A549 (cell line): ENCODE data around the gene ASPN. TPM values are rescaled to one million over a fixed set of nuclear protein-coding genes. Genes with fewer than 3 reads are reported as not detected.

ENCODE experiments used
- ATAC-seq, 2 experiments: fragments of 200-7000 bp in 1 of 2; fragments of >200 bp in 1 of 2; cut with Nextera tagmentation in 1 of 2; cut with Tn5 transposase in 1 of 2; 3 replicates each; pipeline versions ENCODE4 v1.8.0 to v1.9.1; 2018 to 2020; ENCODE audit warnings: mild to moderate bottlenecking in 1 of 2, moderate library complexity in 1 of 2
- CTCF ChIA-PET: fragments of 300-600 bp; sonication (Branson Sonifier 250); formaldehyde crosslinking; extraction: SDS; loops from one replicate; lab custom pipeline; 2021; ENCODE audit warnings: antibody characterized with exemption, inconsistent platforms; lab: Yijun Ruan, JAX
- POLR2A ChIA-PET: fragments of 350-600 bp; formaldehyde crosslinking; extraction: SDS; loops from one replicate; lab custom pipeline; 2021; ENCODE audit warnings: antibody characterized with exemption, inconsistent platforms; lab: Yijun Ruan, JAX
- DNase-seq, 2 experiments: peaks; one replicate each; pipeline versions ENCODE4 v3.0.0 to v3.0.0-alpha.2; 2011 to 2016; ENCODE audit warnings: low read depth in 1 of 2, low spot score in 1 of 2
- FAIRE-seq: peaks from 2 replicates; lab custom pipeline; 2011; peaks lifted over from hg19 to GRCh38; lab: Jason Lieb, UNC
- H3K27ac ChIP-seq, 2 experiments: fragments of >200 bp; sonication (Bioruptor Twin); formaldehyde crosslinking; 3 replicates each; pipeline ENCODE4 v1.5.1; 2016 to 2017
- H3K4me1 ChIP-seq: fragments of >200 bp; sonication (Bioruptor Twin); formaldehyde crosslinking; 3 replicates; pipeline ENCODE4 v1.6.1; 2016
- H3K4me2 ChIP-seq: fragments of >200 bp; sonication (Bioruptor Twin); formaldehyde crosslinking; 3 replicates; pipeline ENCODE4 v1.6.1; 2016
- H3K4me3 ChIP-seq: fragments of >200 bp; sonication (Bioruptor Twin); formaldehyde crosslinking; 3 replicates; pipeline ENCODE4 v1.5.1; 2016
- H3K9me3 ChIP-seq: fragments of >200 bp; sonication (Bioruptor Twin); formaldehyde crosslinking; 3 replicates; pipeline ENCODE4 v1.6.1; 2016
- ATOH8 ChIP-seq: fragments of 250-450 bp; sonication (Bioruptor Pico); IDR thresholded peaks from 2 replicates; pipeline ENCODE4 v1.5.0; 2020; ENCODE audit warnings: low read depth, mild to moderate bottlenecking, moderate library complexity
- CBX8 ChIP-seq: fragments of 200-600 bp; sonication (generic); IDR thresholded peaks from 2 replicates; pipeline ENCODE4 v1.6.1; 2016
- CHD2 ChIP-seq: fragments of 150-350 bp; IDR thresholded peaks from 2 replicates; pipeline ENCODE4 v1.6.1; 2014; ENCODE audit warnings: low read length; ENCODE audit not compliant: partially characterized antibody
- CHD4 ChIP-seq: fragments of 200-600 bp; sonication (generic); IDR thresholded peaks from 2 replicates; pipeline ENCODE4 v1.6.1; 2016; ENCODE audit warnings: antibody characterized with exemption, mild to moderate bottlenecking, borderline replicate concordance
- E2F6 ChIP-seq: IDR thresholded peaks from 2 replicates; pipeline ENCODE4 v1.6.1; 2012; ENCODE audit warnings: low read depth, borderline replicate concordance
- FOSB ChIP-seq: fragments of 250-450 bp; sonication (Bioruptor Pico); IDR thresholded peaks from 2 replicates; pipeline ENCODE4 v1.5.0; 2020; ENCODE audit warnings: mild to moderate bottlenecking, moderate library complexity
- GATA3 ChIP-seq: IDR thresholded peaks from 2 replicates; pipeline ENCODE4 v1.6.1; 2012; ENCODE audit warnings: borderline replicate concordance
- HEYL ChIP-seq: fragments of 250-450 bp; sonication (Bioruptor Pico); IDR thresholded peaks from 2 replicates; pipeline ENCODE4 v1.8.0; 2021; ENCODE audit warnings: mild to moderate bottlenecking, moderate library complexity
- HOXB13 ChIP-seq: fragments of 250-450 bp; sonication (Bioruptor Pico); IDR thresholded peaks from 2 replicates; pipeline ENCODE4 v1.5.0; 2020; ENCODE audit warnings: low read depth, mild to moderate bottlenecking, moderate library complexity
- HOXB5 ChIP-seq: fragments of 250-450 bp; sonication (Bioruptor Pico); IDR thresholded peaks from 2 replicates; pipeline ENCODE4 v1.5.0; 2020; ENCODE audit warnings: mild to moderate bottlenecking, moderate library complexity
- KDM5A ChIP-seq: fragments of 200-600 bp; sonication (generic); IDR thresholded peaks from 2 replicates; pipeline ENCODE4 v1.6.1; 2016; ENCODE audit warnings: antibody characterized with exemption, mild to moderate bottlenecking
- MAZ ChIP-seq: fragments of 150-350 bp; IDR thresholded peaks from 2 replicates; pipeline ENCODE4 v1.6.1; 2014; ENCODE audit warnings: antibody characterized with exemption, low read depth, low read length, borderline replicate concordance
- MYC ChIP-seq: IDR thresholded peaks from 2 replicates; pipeline ENCODE4 v1.6.1; 2012; ENCODE audit warnings: mild to moderate bottlenecking, inconsistent platforms, low read length, improper control_type of control experiment, borderline replicate concordance
- PHF8 ChIP-seq: fragments of 200-600 bp; sonication (generic); IDR thresholded peaks from 2 replicates; pipeline ENCODE4 v1.6.1; 2016; ENCODE audit warnings: low read depth, mild to moderate bottlenecking, antibody characterized with exemption, moderate library complexity, borderline replicate concordance
- POLR2A ChIP-seq: IDR thresholded peaks from 2 replicates; pipeline ENCODE4 v1.6.1; 2012; ENCODE audit warnings: mild to moderate bottlenecking, low read length
- RARB ChIP-seq: fragments of 250-450 bp; sonication (Bioruptor Pico); IDR thresholded peaks from 2 replicates; pipeline ENCODE4 v1.8.0; 2021; ENCODE audit warnings: mild to moderate bottlenecking, moderate library complexity
- RNF2 ChIP-seq: fragments of 200-600 bp; sonication (generic); IDR thresholded peaks from 2 replicates; pipeline ENCODE4 v1.6.1; 2016; ENCODE audit warnings: low read depth, mild to moderate bottlenecking, antibody characterized with exemption, moderate library complexity, borderline replicate concordance
- TP53 ChIP-seq: fragments of 250-450 bp; sonication (Bioruptor Pico); IDR thresholded peaks from 2 replicates; pipeline ENCODE4 v1.5.0; 2021; ENCODE audit warnings: mild to moderate bottlenecking, moderate library complexity
- WGBS: methylation state at CpG from one replicate; pipeline ENCODE4 v1.1.6; 2017; ENCODE audit errors: missing lambda C conversion rate; 5-methylcytosine and 5-hydroxymethylcytosine counted together
- polyA plus RNA-seq, 4 experiments: library from polyadenylated mRNA; depleted of rRNA in 3 of 4; stranded (reverse); fragments of >200 nt; fragmentation: RNase III in 1 of 4; extraction: RNeasy Plus Mini Kit Qiagen cat#74134 plus additional on column Dnase treatment in 1 of 4; gene quantifications; 2 replicates in 3 of 4; 3 replicates in 1 of 4; pipeline ENCODE4 v1.2.3, GENCODE V29; 2011 to 2017
- TF ChIP-seq, protein P1 (sequence below): fragments of 150-350 bp; IDR thresholded peaks from 2 replicates; pipeline ENCODE4 v1.6.1; 2014; ENCODE audit warnings: low read depth, mild to moderate bottlenecking, low read length

ASPN gene
- polyA plus RNA-seq, 2 of the 4 experiments (the other 2 are of a cell fraction): not detected

GRCh38 chr9:92529124-92529523 lies 46.8 kb upstream of the ASPN start:
- 65% methylated on average over 3 of the region's 3 CpGs for WGBS
- no peak for ATAC-seq
- CTCF ChIA-PET: no interaction called here
- TF ChIP-seq HOXB5 (CRISPR knock-in tag) (no peak), RNF2 (no peak)
- Histone ChIP-seq H3K9me3 (no peaks in the 10 kb centered on the region), H3K4me1 (no peaks in the 10 kb centered on the region), H3K27ac (no peak overlapping the region), H3K4me3 (no peak overlapping the region), H3K4me2 (no peak overlapping the region)
- DNase-seq: no peak
- FAIRE-seq: no peak
- POLR2A ChIA-PET: no interaction called here

DNA sequence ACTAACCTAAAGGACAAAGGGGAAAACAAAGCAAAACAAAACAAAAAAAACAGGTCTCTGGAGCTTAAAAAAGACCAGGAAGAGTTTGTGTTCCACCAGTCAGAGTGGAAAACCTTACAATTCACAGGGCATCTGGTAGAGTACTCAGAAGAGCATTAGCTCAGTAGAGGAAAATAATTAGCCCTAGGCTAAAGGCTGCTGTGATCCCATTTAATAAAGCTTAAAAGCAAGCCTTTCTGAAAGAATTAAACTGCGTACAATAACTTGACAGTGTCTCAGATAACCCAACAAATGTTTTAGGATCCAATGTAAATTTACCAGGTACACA lies 46.2 kb upstream of the ASPN start:
- no peak overlapping the region for H3K27ac ChIP-seq
- 85% methylated on average over 1 of the region's 1 CpG for WGBS
- POLR2A ChIA-PET: no interaction called here

GRCh38 chr9:92527832-92528521 lies 45.7 kb upstream of the ASPN start:
- CTCF ChIA-PET: no interaction called here
- Histone ChIP-seq H3K4me3 (no peak overlapping the region), H3K27ac (no peak overlapping the region), H3K4me2 (no peak overlapping the region), H3K9me3 (no peaks in the 10 kb centered on the region), H3K4me1 (no peaks in the 10 kb centered on the region)
- ATAC-seq (no peak), DNase-seq (no peak), FAIRE-seq (no peak)
- WGBS: 84% methylated on average over 4 of the region's 4 CpGs
- POLR2A ChIA-PET: no interaction called here
- TF ChIP-seq CHD2 (no peak), MYC (no peak), HOXB13 (CRISPR knock-in tag) (no peak), PHF8 (no peak), E2F6 (no peak), CBX8 (no peak), MAZ (no peak)
- TF ChIP-seq, protein P1, sequence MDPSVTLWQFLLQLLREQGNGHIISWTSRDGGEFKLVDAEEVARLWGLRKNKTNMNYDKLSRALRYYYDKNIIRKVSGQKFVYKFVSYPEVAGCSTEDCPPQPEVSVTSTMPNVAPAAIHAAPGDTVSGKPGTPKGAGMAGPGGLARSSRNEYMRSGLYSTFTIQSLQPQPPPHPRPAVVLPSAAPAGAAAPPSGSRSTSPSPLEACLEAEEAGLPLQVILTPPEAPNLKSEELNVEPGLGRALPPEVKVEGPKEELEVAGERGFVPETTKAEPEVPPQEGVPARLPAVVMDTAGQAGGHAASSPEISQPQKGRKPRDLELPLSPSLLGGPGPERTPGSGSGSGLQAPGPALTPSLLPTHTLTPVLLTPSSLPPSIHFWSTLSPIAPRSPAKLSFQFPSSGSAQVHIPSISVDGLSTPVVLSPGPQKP: no peak

More for the DNA sequence above, 46.2 kb upstream of the ASPN start:
- no peak for ATAC-seq
- TF ChIP-seq HEYL (CRISPR knock-in tag) (no peak), GATA3 (no peak), TP53 (no peak), HOXB5 (CRISPR knock-in tag) (no peak), CBX8 (no peak), POLR2A (no peak), FOSB (no peak), CHD4 (no peak), ATOH8 (CRISPR knock-in tag) (no peak), KDM5A (no peak), RARB (no peak), MAZ (no peak)
- CTCF ChIA-PET: no interaction called here
- Histone ChIP-seq H3K9me3 (no peaks in the 10 kb centered on the region), H3K4me3 (no peak overlapping the region), H3K4me2 (no peak overlapping the region), H3K4me1 (no peaks in the 10 kb centered on the region)
- FAIRE-seq: no peak
- no peak for DNase-seq
